Neural progenitor cell (in vitro differentiated cells): ENCODE results near the gene CCDC167.

ENCODE experiments used
- EZH2 ChIP-seq: fragments of 200-600 bp; sonication (generic); IDR thresholded peaks from 2 replicates; pipeline ENCODE4 v1.6.1; 2017; ENCODE audit warnings: antibody characterized with exemption, mild to moderate bottlenecking, moderate library complexity
- TF ChIP-seq, protein P1 (sequence below): fragments of 200-600 bp; sonication (generic); IDR thresholded peaks from 2 replicates; pipeline ENCODE4 v1.5.1; 2017; ENCODE audit warnings: antibody characterized with exemption, mild to moderate bottlenecking

GRCh38 chr6:37460805-37461204 is 38.9 kb downstream of the CCDC167 start:
- no peak for TF ChIP-seq EZH2
- TF ChIP-seq, protein P1, sequence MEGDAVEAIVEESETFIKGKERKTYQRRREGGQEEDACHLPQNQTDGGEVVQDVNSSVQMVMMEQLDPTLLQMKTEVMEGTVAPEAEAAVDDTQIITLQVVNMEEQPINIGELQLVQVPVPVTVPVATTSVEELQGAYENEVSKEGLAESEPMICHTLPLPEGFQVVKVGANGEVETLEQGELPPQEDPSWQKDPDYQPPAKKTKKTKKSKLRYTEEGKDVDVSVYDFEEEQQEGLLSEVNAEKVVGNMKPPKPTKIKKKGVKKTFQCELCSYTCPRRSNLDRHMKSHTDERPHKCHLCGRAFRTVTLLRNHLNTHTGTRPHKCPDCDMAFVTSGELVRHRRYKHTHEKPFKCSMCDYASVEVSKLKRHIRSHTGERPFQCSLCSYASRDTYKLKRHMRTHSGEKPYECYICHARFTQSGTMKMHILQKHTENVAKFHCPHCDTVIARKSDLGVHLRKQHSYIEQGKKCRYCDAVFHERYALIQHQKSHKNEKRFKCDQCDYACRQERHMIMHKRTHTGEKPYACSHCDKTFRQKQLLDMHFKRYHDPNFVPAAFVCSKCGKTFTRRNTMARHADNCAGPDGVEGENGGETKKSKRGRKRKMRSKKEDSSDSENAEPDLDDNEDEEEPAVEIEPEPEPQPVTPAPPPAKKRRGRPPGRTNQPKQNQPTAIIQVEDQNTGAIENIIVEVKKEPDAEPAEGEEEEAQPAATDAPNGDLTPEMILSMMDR: no peak
